GM18907 (cell line): ENCODE results near the gene TRIM36.

Source experiments
- ATAC-seq: cut with Tn5 transposase; IDR thresholded peaks from one replicate; pipeline ENCODE4 v1.9.1; 2021; ENCODE audit warnings: mild to moderate bottlenecking, moderate library complexity; ENCODE audit not compliant: unreplicated experiment

Gene TRIM36

GRCh38 chr5:115169487-115170133 lies at the start of gene TRIM36:
Gene TRIM36, minus strand, starts transcription at chr5:115169908. Its CDS starts 274 bp downstream, at chr5:115169634.
- peak; percentile 99 for ATAC-seq

GRCh38 chr5:115214541-115214940 lies 44.8 kb upstream of the TRIM36 start:
- no peak for ATAC-seq

DNA sequence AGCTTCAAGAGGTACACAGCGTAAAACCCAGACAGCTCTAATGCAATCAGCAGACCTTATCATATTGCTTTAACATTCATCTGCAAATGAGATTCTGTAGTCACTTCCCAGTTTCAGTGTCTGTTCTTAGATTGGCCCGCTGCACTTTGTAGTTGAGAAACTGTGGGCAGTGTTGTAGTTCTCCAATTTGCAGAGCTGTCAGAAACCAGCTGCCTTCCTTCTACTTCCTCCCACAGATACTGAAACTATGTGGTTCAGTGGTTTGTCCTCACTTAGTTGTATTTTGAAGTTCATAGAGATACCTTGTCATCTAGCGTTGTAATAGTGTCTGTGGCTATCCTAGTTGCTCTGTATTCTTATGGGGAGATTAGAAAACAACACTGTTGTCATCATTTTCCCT lies 39.6 kb upstream of the TRIM36 start:
- peak; percentile 100 for ATAC-seq

DNA sequence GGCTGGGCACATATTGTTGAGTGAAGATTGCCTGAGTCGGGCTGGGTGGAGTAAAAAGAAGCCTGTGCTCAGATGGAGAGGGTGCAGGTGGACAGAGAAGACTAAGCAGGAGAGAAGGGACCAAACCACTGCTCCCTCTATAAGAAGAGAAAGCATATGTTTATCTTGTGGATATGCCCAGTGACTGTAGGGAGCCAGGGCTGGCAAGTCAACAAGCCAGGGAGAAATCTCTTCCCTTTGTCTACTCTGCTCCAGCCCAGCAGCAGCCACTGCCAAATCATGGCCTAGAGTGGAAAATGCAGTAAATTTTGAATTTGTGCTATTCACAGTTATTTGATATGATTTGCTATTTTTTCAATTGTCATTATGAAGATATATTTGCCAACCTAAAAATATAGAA lies 33.2 kb upstream of the TRIM36 start:
- ATAC-seq, result no peak

DNA sequence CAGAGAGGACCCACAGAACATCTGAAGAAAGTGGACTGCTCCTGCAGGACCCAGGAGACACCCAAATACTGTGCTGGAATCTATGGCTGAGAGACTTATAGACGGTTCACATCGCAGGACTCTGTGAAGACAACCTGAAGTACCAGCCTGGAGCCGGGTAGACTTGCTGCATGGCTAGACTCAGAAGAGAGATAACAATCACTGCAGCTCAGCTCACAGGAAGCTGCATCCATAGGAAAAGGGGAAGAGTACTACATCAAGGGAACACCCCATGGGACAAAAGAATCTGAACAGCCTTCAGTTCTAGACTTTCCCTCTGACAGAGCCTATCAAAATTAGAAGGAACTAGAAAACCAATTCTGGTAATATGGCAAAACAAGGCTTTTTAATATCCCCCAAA lies 26.5 kb upstream of the TRIM36 start:
- no peak for ATAC-seq

GRCh38 chr5:115194676-115195075 lies 25.0 kb upstream of the TRIM36 start:
- ATAC-seq, result no peak

DNA sequence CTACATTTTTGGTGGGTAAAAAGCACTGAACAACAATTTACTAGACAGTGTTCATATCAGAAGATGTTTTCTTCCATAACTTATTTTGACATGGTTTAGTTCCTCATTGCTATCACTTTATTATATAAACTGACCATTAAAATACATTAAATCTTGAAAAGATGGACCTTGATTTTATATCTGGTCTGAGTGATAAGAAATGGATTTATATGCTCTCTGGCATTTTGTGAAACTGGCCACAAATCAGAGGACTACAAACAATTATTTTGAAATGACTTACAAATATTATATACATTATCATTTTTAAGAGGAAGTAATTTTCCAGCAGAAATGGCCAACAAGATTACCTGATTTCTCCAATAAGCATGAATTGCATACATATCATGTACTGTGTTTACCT lies 23.6 kb upstream of the TRIM36 start:
- ATAC-seq, result no peak

DNA sequence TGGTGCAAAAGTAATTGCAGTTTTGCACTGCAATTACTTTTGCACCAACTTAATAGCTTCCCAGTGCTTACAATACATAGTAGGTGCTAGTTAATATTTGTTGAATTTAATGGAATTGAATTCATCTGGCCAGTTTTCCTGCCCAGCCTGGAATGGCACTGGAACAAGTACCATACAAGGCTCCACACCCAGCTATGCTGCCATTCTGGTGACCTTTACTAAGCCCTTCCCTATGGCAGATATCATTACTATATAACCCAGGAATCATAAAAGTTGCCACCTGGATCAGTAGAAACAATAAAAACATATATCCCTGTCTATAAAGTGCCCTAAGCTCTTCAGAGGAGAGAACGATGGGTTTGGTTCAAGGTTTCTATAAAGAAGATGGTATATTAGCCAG lies 22.4 kb upstream of the TRIM36 start:
- ATAC-seq, result no peak

- ATAC-seq, result no peak
These were observed 21.8 kb upstream of the TRIM36 start for GRCh38 chr5:115191474-115192031.

- no peak for ATAC-seq
These were observed 20.7 kb upstream of the TRIM36 start for GRCh38 chr5:115190388-115190787.

GRCh38 chr5:115189866-115190265 lies 20.2 kb upstream of the TRIM36 start:
- no peak for ATAC-seq

DNA sequence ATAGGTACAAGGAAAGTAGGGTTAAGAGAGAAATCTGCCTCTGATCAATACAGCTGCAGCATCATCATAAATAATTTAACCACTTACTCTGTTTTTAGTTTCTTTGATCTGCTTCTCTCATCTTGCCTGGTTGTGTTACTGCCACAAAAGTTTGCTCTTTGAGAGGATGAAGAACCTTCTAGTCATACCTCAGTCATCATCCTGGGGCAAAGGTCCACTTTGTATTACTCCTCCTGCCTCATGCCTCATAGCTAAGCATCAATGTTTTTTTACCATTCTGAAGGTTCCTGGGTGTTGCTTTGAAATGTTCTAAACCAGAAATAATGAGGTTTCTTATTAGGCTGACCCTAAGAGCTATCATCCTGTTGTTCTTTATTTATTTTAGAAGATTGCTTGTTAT lies 17.1 kb upstream of the TRIM36 start:
- no peak for ATAC-seq

DNA sequence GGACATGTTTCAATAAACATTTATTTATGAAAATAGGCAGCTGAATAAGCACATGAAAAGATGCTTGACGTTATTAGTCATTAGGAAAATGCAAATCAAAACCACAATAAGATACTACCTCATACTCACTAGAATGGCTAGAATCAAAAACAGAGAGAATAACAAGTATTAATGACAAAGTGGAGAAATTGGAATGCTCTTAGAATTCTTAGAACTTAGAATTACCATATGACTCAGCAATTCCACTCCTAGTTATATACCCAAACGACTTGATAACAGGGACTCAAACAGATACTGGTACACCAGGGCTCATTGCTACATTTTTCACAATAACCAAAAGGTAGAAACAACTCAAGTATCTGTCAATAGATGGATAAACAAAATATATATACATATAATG lies 15.1 kb upstream of the TRIM36 start:
- ATAC-seq, result no peak

GRCh38 chr5:115181757-115182156 lies 12.0 kb upstream of the TRIM36 start:
- no peak for ATAC-seq

GRCh38 chr5:115180165-115180709 lies 10.5 kb upstream of the TRIM36 start:
- peak; percentile 80 for ATAC-seq

- peak; percentile 36 for ATAC-seq
These were observed 9.9 kb upstream of the TRIM36 start for GRCh38 chr5:115179394-115180164.

- no peak for ATAC-seq
These were observed 9.3 kb upstream of the TRIM36 start for GRCh38 chr5:115179030-115179393.

GRCh38 chr5:115170929-115171510 lies 1.3 kb upstream of the TRIM36 start:
- ATAC-seq, result no peak

GRCh38 chr5:115170134-115170928 lies 623 bp upstream of the TRIM36 start:
- ATAC-seq, result peak; percentile 60

DNA sequence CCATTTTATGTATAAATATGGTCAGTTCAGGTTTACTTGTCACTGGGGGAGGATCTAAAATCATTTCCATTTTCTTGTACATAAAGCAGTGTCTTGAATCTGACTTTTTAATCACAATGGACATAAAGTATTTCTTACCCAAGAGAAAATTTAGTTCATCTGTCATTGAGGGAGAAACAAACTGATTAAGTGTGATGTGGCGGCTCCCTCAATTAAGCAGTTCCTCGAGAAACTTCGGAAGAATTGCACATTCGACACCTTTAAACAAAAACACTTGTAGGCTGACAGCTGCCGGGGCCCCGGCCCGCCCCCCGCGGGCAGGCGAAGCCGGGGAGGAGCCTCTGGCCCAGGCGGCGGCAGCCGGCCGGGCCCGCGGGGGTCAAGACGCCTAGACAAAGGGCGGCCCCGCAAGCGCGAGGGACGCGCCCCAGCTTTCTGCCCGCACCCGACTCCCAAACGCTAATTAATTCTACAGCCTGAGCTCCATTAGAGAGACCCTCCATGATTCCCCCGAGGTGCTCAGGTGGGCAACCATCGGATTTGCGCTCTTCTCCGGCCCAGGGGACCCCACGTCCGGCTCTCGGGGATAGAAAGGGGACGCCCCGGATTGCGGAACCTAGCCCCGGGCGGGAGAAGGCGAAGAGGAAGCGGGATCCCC lies 750 bp downstream of the TRIM36 start:
- peak; percentile 20 for ATAC-seq
